ENCODE measurements around the gene PIAS1.

GRCh38 chr15:68192804-68193486 lies 138.8 kb downstream of the PIAS1 start:
- TF ChIP-seq CTCF (IDR thresholded peaks at IDR 0.05; ENCODE audit: low read depth, low read length): no peak
- no peak for TF ChIP-seq EZH2phosphoT487 (IDR thresholded peaks at IDR 0.05; ENCODE audit: low read depth)
